ENCODE measurements around the gene GPANK1. TPM values are rescaled to one million over a fixed set of nuclear protein-coding genes. Genes with fewer than 3 reads are reported as not detected.

Gene GPANK1
- total and polyA plus RNA-seq, 2 of the 13 experiments (the other 11 are each of a cell fraction or from before 2014, with no cell fraction given): 15.4 to 22.8 TPM

DNA sequence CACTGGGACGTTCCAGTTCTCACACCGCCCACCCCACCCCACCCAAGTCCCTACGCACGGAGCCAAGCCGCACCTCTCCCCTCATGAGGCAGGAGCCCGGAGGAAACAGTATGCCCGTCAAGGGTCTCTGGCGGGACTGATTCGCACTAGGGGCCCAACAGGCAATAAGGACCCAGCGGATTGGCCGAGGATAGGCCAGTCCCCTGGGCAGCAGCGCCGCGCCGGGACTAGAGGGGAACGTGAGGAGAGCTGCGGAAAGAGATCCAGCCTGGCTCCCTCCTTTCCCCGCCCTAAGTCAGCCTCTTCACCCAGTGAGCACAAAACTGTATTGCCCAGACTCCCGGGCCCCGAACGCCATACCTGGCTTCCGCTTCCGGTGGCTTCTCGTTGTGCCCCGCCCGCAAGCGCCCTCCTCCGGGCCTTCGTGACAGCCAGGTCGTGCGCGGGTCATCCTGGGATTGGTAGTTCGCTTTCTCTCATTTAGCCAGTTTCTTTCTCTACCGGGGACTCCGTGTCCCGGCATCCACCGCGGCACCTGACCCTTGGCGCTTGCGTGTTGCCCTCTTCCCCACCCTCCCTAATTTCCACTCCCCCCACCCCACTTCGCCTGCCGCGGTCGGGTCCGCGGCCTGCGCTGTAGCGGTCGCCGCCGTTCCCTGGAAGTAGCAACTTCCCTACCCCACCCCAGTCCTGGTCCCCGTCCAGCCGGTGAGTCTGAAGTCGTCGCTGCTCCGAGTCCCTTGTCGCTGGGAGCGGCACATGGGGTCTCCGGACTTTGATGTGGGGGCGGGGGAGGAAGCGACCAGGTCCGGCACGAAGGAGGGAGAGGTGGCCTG is 922 bp upstream of the GPANK1 start, which contains the start of gene CSNK2B (continued):
- TF ChIP-seq MAFK (conservative IDR thresholded peaks at IDR 0.05 in 1 of 2, IDR thresholded peaks at IDR 0.05 in 1 of 2; ENCODE audit: low read length in 2 of 2) (no peak), WIZ (CRISPR knock-in tag; IDR thresholded peaks at IDR 0.05) (no peak), POLR2AphosphoS5 (IDR thresholded peaks at IDR 0.05; ENCODE audit: low read depth, low read length) (peak; percentile 80), ZNF556 (CRISPR knock-in tag; IDR thresholded peaks at IDR 0.05; ENCODE audit: borderline replicate concordance) (no peak), SAFB2 (CRISPR knock-in tag; IDR thresholded peaks at IDR 0.05; ENCODE audit: borderline replicate concordance, low read depth) (no peak; the same call in 1 of the 2 replicates), MIER2 (CRISPR knock-in tag; IDR thresholded peaks at IDR 0.05) (no peak), FOXJ3 (CRISPR knock-in tag; IDR thresholded peaks at IDR 0.05; ENCODE audit: borderline replicate concordance) (peak; percentile 66; the same call in 1 of the 2 replicates), ZNF253 (CRISPR knock-in tag; IDR thresholded peaks at IDR 0.05; ENCODE audit: borderline replicate concordance) (no peak), ZNF850 (CRISPR knock-in tag; conservative IDR thresholded peaks at IDR 0.05) (no peak), FOSL2 (CRISPR knock-in tag; IDR thresholded peaks at IDR 0.05) (0 out of 2 replicates have a peak, but pooled peaks have one; percentile 43), HDAC6 (IDR thresholded peaks at IDR 0.05; ENCODE audit: low read depth, low read length) (no peak), ZFP37 (CRISPR knock-in tag; IDR thresholded peaks at IDR 0.05; ENCODE audit: borderline replicate concordance) (0 out of 2 replicates have a peak, but pooled peaks have one; percentile 18)
- TF ChIP-seq, protein P1, sequence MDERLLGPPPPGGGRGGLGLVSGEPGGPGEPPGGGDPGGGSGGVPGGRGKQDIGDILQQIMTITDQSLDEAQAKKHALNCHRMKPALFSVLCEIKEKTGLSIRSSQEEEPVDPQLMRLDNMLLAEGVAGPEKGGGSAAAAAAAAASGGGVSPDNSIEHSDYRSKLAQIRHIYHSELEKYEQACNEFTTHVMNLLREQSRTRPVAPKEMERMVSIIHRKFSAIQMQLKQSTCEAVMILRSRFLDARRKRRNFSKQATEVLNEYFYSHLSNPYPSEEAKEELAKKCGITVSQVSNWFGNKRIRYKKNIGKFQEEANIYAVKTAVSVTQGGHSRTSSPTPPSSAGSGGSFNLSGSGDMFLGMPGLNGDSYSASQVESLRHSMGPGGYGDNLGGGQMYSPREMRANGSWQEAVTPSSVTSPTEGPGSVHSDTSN (CRISPR knock-in tag; IDR thresholded peaks at IDR 0.05): no peak; the same call in 1 of the 2 replicates
- TF ChIP-seq, protein P2, sequence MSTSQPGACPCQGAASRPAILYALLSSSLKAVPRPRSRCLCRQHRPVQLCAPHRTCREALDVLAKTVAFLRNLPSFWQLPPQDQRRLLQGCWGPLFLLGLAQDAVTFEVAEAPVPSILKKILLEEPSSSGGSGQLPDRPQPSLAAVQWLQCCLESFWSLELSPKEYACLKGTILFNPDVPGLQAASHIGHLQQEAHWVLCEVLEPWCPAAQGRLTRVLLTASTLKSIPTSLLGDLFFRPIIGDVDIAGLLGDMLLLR (CRISPR knock-in tag; IDR thresholded peaks at IDR 0.05): peak; percentile 74; the same call in 1 of the 2 replicates
- TF ChIP-seq, protein P3, sequence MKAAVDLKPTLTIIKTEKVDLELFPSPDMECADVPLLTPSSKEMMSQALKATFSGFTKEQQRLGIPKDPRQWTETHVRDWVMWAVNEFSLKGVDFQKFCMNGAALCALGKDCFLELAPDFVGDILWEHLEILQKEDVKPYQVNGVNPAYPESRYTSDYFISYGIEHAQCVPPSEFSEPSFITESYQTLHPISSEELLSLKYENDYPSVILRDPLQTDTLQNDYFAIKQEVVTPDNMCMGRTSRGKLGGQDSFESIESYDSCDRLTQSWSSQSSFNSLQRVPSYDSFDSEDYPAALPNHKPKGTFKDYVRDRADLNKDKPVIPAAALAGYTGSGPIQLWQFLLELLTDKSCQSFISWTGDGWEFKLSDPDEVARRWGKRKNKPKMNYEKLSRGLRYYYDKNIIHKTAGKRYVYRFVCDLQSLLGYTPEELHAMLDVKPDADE (CRISPR knock-in tag; IDR thresholded peaks at IDR 0.05): no peak
- TF ChIP-seq, protein P4, sequence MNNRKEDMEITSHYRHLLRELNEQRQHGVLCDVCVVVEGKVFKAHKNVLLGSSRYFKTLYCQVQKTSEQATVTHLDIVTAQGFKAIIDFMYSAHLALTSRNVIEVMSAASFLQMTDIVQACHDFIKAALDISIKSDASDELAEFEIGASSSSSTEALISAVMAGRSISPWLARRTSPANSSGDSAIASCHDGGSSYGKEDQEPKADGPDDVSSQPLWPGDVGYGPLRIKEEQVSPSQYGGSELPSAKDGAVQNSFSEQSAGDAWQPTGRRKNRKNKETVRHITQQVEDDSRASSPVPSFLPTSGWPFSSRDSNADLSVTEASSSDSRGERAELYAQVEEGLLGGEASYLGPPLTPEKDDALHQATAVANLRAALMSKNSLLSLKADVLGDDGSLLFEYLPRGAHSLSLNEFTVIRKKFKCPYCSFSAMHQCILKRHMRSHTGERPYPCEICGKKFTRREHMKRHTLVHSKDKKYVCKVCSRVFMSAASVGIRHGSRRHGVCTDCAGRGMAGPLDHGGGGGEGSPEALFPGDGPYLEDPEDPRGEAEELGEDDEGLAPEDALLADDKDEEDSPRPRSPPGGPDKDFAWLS (CRISPR knock-in tag; IDR thresholded peaks at IDR 0.05; ENCODE audit: borderline replicate concordance): peak; percentile 71
- TF ChIP-seq, protein P5, sequence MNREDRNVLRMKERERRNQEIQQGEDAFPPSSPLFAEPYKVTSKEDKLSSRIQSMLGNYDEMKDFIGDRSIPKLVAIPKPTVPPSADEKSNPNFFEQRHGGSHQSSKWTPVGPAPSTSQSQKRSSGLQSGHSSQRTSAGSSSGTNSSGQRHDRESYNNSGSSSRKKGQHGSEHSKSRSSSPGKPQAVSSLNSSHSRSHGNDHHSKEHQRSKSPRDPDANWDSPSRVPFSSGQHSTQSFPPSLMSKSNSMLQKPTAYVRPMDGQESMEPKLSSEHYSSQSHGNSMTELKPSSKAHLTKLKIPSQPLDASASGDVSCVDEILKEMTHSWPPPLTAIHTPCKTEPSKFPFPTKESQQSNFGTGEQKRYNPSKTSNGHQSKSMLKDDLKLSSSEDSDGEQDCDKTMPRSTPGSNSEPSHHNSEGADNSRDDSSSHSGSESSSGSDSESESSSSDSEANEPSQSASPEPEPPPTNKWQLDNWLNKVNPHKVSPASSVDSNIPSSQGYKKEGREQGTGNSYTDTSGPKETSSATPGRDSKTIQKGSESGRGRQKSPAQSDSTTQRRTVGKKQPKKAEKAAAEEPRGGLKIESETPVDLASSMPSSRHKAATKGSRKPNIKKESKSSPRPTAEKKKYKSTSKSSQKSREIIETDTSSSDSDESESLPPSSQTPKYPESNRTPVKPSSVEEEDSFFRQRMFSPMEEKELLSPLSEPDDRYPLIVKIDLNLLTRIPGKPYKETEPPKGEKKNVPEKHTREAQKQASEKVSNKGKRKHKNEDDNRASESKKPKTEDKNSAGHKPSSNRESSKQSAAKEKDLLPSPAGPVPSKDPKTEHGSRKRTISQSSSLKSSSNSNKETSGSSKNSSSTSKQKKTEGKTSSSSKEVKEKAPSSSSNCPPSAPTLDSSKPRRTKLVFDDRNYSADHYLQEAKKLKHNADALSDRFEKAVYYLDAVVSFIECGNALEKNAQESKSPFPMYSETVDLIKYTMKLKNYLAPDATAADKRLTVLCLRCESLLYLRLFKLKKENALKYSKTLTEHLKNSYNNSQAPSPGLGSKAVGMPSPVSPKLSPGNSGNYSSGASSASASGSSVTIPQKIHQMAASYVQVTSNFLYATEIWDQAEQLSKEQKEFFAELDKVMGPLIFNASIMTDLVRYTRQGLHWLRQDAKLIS (CRISPR knock-in tag; IDR thresholded peaks at IDR 0.05): no peak; the same call in 1 of the 2 replicates
- TF ChIP-seq, protein P6, sequence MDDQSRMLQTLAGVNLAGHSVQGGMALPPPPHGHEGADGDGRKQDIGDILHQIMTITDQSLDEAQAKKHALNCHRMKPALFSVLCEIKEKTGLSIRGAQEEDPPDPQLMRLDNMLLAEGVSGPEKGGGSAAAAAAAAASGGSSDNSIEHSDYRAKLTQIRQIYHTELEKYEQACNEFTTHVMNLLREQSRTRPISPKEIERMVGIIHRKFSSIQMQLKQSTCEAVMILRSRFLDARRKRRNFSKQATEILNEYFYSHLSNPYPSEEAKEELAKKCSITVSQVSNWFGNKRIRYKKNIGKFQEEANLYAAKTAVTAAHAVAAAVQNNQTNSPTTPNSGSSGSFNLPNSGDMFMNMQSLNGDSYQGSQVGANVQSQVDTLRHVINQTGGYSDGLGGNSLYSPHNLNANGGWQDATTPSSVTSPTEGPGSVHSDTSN (CRISPR knock-in tag; IDR thresholded peaks at IDR 0.05; ENCODE audit: borderline replicate concordance): peak; percentile 80; the same call in 1 of the 2 replicates

All from HepG2 (cell line).